Panc1 (cell line): Measurements from ENCODE around the gene KIAA1217.

ENCODE experiments used
- CTCF ChIP-seq: fragments of 450-650 bp; IDR thresholded peaks from 2 replicates; pipeline ENCODE4 v1.5.1; 2017; ENCODE audit warnings: mild to moderate bottlenecking
- POLR2AphosphoS5 ChIP-seq: IDR thresholded peaks from 2 replicates; pipeline ENCODE4 v1.6.1; 2012; ENCODE audit warnings: mild to moderate bottlenecking, low read depth, low read length, moderate library complexity
- REST ChIP-seq, 2 experiments: IDR thresholded peaks; 2 replicates each; pipeline ENCODE4 v1.6.1; 2011 to 2012; ENCODE audit warnings: low read depth in 2 of 2, control low read depth in 1 of 2, low read length in 1 of 2, mild to moderate bottlenecking in 1 of 2, moderate library complexity in 1 of 2; ENCODE audit not compliant: insufficient read depth in 1 of 2

GRCh38 chr10:24363070-24363469, 154.1 kb downstream of the KIAA1217 start:
- TF ChIP-seq CTCF (no peak), REST (IDR thresholded peaks at IDR 0.05; ENCODE audit: insufficient read depth in 1 of 2, low read depth in 2 of 2, low read length in 1 of 2) (no peak), POLR2AphosphoS5 (no peak)
